Spleen (tissue), 11 donors: ENCODE data around the gene SDC1. TPM values are rescaled to one million over a fixed set of nuclear protein-coding genes. Genes with fewer than 3 reads are reported as not detected.
A peak's percentile ranks its signal among the peaks of the same experiment; 100 is the strongest.

Experiments
- DNase-seq: peaks from one replicate; pipeline ENCODE4 v3.0.0-alpha.2; 2020
- H3K27ac ChIP-seq, 8 donors: fragments of 200-600 bp; sonication (generic) in 7 of 8; 1 replicate in 4 of 8; 2 replicates in 4 of 8; pipeline versions ENCODE4 v1.5.0 to v1.8.0; 2016 to 2021; ENCODE audit warnings: inconsistent platforms in 4 of 8, mild to moderate bottlenecking in 4 of 8, moderate library complexity in 1 of 8
- H3K27me3 ChIP-seq, 7 donors: fragments of 200-600 bp; sonication (generic) in 6 of 7; replicated peaks in 1 of 7; 1 replicate in 4 of 7; 2 replicates in 3 of 7; pipeline versions ENCODE4 v1.5.0 to v1.8.0; 2016 to 2021; ENCODE audit warnings: inconsistent platforms in 3 of 7, mild to moderate bottlenecking in 1 of 7
- H3K36me3 ChIP-seq, 6 donors: fragments of 200-600 bp; sonication (generic) in 5 of 6; 1 replicate in 4 of 6; 2 replicates in 2 of 6; pipeline versions ENCODE4 v1.5.0 to v1.8.0; 2016 to 2021; ENCODE audit warnings: inconsistent platforms in 2 of 6
- H3K4me1 ChIP-seq, 6 donors: fragments of 200-600 bp; sonication (generic) in 5 of 6; 1 replicate in 3 of 6; 2 replicates in 3 of 6; pipeline versions ENCODE4 v1.5.0 to v1.8.0; 2016 to 2021; ENCODE audit warnings: inconsistent platforms in 3 of 6
- H3K4me3 ChIP-seq, 8 donors: fragments of 200-600 bp; sonication (generic) in 7 of 8; 1 replicate in 4 of 8; 2 replicates in 4 of 8; pipeline versions ENCODE4 v1.5.0 to v1.8.0; 2016 to 2021; ENCODE audit warnings: inconsistent platforms in 4 of 8, mild to moderate bottlenecking in 4 of 8, moderate library complexity in 2 of 8
- H3K9me3 ChIP-seq, 8 donors: fragments of 200-600 bp; sonication (generic) in 7 of 8; 1 replicate in 4 of 8; 2 replicates in 4 of 8; pipeline versions ENCODE4 v1.5.0 to v1.8.0; 2016 to 2021; ENCODE audit warnings: inconsistent platforms in 4 of 8
- CTCF ChIP-seq, 11 experiments: fragments of 200-600 bp in 7 of 11; fragments of 450-650 bp in 4 of 11; sonication (generic) in 4 of 11; IDR thresholded peaks in 8 of 11; conservative IDR thresholded peaks in 3 of 11; 1 replicate in 7 of 11; 2 replicates in 4 of 11; pipeline versions ENCODE4 v1.4.0 to v1.8.0; 2016 to 2021; ENCODE audit warnings: antibody characterized with exemption in 11 of 11, inconsistent platforms in 4 of 11, mild to moderate bottlenecking in 1 of 11
- POLR2A ChIP-seq, 3 donors: fragments of 450-650 bp; IDR thresholded peaks; one replicate each; pipeline ENCODE4 v1.5.1; 2017; ENCODE audit warnings: antibody characterized with exemption in 3 of 3, mild to moderate bottlenecking in 1 of 3
- POLR2AphosphoS5 ChIP-seq, 3 donors: sonication (generic); formaldehyde crosslinking; IDR thresholded peaks; one replicate each; pipeline ENCODE4 v1.5.1; 2017; ENCODE audit warnings: antibody characterized with exemption in 3 of 3
- WGBS, 5 donors: extraction: QIAGEN DNeasy Blood & Tissue Kit in 3 of 5; methylation state at CpG; one replicate each; pipeline versions ENCODE4 v1.1.5 to v1.1.7; 2013 to 2018; 5-methylcytosine and 5-hydroxymethylcytosine counted together
- intact Hi-C: fragments of 100-400 bp; cut with DNase I; formaldehyde crosslinking; loops from one replicate; pipeline ENCODE4 v1.15.0; 2023; ENCODE audit warnings: low total_unique reads
- polyA plus RNA-seq, 3 donors: library from polyadenylated mRNA; stranded (reverse); fragments of 200-250 nt; gene quantifications; one replicate each; pipeline ENCODE4 v1.2.1, GENCODE V29; 2013
- total RNA-seq, 7 donors: library from RNA; depleted of rRNA in 3 of 7; stranded (reverse); fragments of >200 nt in 3 of 7; fragmentation: NEBNext Ultra II Directional in 4 of 7; extraction: Animal tissue kit (Norgen Biotek cat#: 25700) in 4 of 7; gene quantifications; one replicate each; pipeline versions ENCODE4 v1.1.0 to v1.2.1, GENCODE V29; 2016 to 2021
- donor health status: healthy with polysubstance abuse.
- donor health status: DM: no; HTN: no; CAD: no; lungs with moderate emphysema.
- donor health status: DM: no; HTN: no; CAD: no.
- donor health status: Bipolar disorder and iron deficiency.
- donor health status: healthy.
- donor health status: DM: no; HTN: no; CAD: no.
- donor health status: DM: yes; HTN: yes; CAD: no.

The SDC1 gene
- total and polyA plus RNA-seq, 10 donors: 0.54 to 43.8 (median 15.3) TPM

DNA sequence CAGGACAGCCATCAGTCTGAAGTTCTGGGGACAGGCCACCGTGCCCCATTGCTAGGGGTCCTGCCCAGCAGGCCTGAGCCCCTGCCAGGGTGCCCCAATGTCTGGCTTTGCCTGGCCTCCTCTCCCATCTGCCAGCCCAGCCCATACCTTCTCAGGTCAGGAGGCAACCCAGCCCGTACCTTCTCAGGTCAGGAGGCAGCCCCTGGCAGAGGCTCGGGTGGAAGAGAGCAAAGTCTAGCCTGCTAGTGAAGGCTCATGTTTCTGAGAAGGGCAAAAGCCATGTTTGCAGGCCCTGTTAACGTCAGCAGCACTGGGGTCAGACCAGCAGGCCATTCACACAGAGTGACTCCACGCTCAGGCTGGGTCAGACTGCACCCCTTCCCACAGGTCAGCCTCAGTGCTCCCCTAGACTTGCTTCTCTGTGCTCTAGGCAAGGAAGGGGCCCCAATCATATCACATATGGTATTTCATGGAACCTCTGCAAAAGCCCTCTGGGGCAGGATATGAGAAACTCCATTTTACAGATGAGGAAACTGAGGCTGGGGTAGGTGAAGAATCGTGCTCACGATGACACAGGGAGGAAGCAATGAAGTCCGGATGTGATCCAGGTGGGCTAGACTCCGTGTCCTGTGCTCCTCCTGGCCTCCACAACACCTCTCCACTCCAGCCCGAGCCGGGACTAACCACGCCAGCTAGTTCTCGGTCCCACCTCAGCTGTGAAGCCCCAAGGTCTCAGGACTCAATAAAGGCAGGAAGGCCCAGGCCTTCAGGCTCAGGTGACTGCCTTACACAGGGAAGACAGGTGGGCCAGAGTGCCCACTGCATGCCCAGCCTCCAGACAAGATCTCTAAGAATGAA is 9.5 kb downstream of the SDC1 start:
- Histone ChIP-seq H3K36me3 (no peaks in the 10 kb centered on the region), H3K27ac (peak overlapping the region in 1 of 8 donors; percentile 65), H3K9me3 (no peaks in the 10 kb centered on the region), H3K27me3 (peaks cover 0 to 5% (median 0%) of the 10 kb centered on the region in 7 donors), H3K4me1 (peaks cover 2 to 19% (median 12%) of the 10 kb centered on the region in 6 donors), H3K4me3 (no peak overlapping the region)
- WGBS, 5 donors: 83 to 94% (median 85%) methylated on average over 13 of the region's 13 CpGs
- intact Hi-C loops: no loop called here
- TF ChIP-seq POLR2AphosphoS5 (IDR thresholded peaks at IDR 0.05) (no peak), POLR2A (IDR thresholded peaks at IDR 0.05) (no peak), CTCF (IDR thresholded peaks at IDR 0.05 in 8 of 11, conservative IDR thresholded peaks at IDR 0.05 in 3 of 11) (no peak)
- DNase-seq: peak; percentile 54

- no peak for TF ChIP-seq POLR2A (IDR thresholded peaks at IDR 0.05)
- no peak for TF ChIP-seq CTCF (IDR thresholded peaks at IDR 0.05 in 8 of 11, conservative IDR thresholded peaks at IDR 0.05 in 3 of 11)
- no peak for TF ChIP-seq POLR2AphosphoS5 (IDR thresholded peaks at IDR 0.05)
- H3K27ac ChIP-seq: peak overlapping the region in 1 of 8 donors; percentile 65
- no peaks in the 10 kb centered on the region for H3K36me3 ChIP-seq
- H3K27me3 ChIP-seq: peaks cover 0 to 5% (median 0%) of the 10 kb centered on the region in 7 donors
- 74 to 95% (median 86%) methylated on average over 2 of the region's 2 CpGs for WGBS, 5 donors
- no peaks in the 10 kb centered on the region for H3K9me3 ChIP-seq
- intact Hi-C loops: no loop called here
- H3K4me1 ChIP-seq: peaks cover 2 to 19% (median 12%) of the 10 kb centered on the region in 6 donors
- H3K4me3 ChIP-seq: no peak overlapping the region
- DNase-seq: peak; percentile 25
Observed at GRCh38 chr2:20214566-20215182, 10.3 kb downstream of the SDC1 start.

DNA sequence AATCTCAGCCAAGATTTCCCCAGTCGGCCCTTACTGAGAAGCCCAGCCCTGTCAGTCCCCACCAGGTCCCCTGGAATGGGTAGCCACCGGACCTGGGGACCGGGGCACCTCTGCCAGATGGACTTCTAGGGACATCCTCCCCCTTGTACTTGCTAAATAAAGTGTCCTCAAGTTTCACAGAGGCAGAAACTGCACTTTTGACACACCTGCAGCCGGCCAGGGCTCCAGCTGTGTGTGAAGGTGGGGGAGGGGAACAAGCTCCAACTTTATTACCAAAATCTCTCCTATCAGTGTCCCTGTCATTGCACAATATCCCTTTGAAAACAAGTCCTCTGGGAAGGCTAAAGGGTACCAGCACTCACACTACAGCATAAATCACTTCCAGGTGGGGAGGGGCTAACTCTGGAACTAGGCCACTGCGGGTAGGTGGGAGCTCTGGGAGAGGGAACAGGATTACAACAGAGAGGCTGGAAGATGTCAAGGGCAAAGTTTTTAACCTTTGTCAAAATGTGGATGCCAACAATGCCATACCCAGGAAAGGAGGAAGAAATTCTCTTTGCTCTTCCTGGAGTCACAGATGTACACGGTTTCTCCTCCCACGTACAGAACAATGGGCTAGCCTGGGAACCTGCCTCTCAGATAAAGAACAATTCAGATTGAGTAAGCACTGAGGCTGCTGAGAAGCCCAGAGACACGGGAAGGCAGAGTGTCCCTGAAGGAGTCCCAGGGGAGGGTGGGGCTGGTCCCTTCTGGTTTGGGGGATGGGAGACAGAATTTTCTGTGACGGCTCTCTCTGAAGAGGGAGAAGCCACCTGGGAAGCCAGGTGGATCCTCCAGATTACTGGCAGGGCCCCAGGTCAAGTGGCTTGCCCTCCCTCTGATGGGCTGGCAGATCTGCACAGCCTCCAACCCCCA is 11.0 kb downstream of the SDC1 start:
- H3K9me3 ChIP-seq: no peaks in the 10 kb centered on the region
- peaks cover 0 to 2% (median 0%) of the 10 kb centered on the region in 7 donors for H3K27me3 ChIP-seq
- 65 to 83% (median 72%) methylated on average over 8 to 9 of the region's 9 CpGs for WGBS, 5 donors
- H3K27ac ChIP-seq: peak overlapping the region in 6 of 8 donors; percentile 29 to 71 (median 66)
- H3K36me3 ChIP-seq: no peaks in the 10 kb centered on the region
- intact Hi-C loops: no loop called here
- no peak for TF ChIP-seq POLR2A (IDR thresholded peaks at IDR 0.05)
- TF ChIP-seq CTCF (IDR thresholded peaks at IDR 0.05 in 8 of 11, conservative IDR thresholded peaks at IDR 0.05 in 3 of 11): no peak
- TF ChIP-seq POLR2AphosphoS5 (IDR thresholded peaks at IDR 0.05): no peak
- peaks cover 2 to 19% (median 12%) of the 10 kb centered on the region in 6 donors for H3K4me1 ChIP-seq
- H3K4me3 ChIP-seq: no peak overlapping the region
- peak; percentile 67 for DNase-seq
